Naive thymus-derived CD4-positive, alpha-beta T cell (primary cell): ENCODE results near the gene TMEM19. TPM values are rescaled to one million over a fixed set of nuclear protein-coding genes. Genes with fewer than 3 reads are reported as not detected.

Experiments
- ATAC-seq: fragments of 150-1000 bp; cut with Tn5 transposase; 2 replicates; pipeline ENCODE4 v1.10.0; 2021; ENCODE audit warnings: mild to moderate bottlenecking, moderate library complexity
- CTCF ChIA-PET: fragments of 350-600 bp; sonication (Branson Sonifier 250); formaldehyde crosslinking; loops from one replicate; lab custom pipeline; 2021; ENCODE audit warnings: antibody characterized with exemption; lab: Charles Lee
- POLR2A ChIA-PET: fragments of 350-600 bp; sonication (Branson Sonifier 250); formaldehyde crosslinking; loops from one replicate; lab custom pipeline; 2021; ENCODE audit warnings: antibody characterized with exemption, inconsistent platforms; lab: Charles Lee
- DNase-seq, 9 donors: peaks; one replicate each; pipeline versions ENCODE4 v3.0.0 to v3.0.0-alpha.2; 2020 to 2022; ENCODE audit warnings: mixed read lengths in 1 of 9
- H3K27ac ChIP-seq: one replicate; pipeline ENCODE4 v1.7.0; 2013; ENCODE audit warnings: mild to moderate bottlenecking, low read depth, low read length, moderate library complexity
- H3K27me3 ChIP-seq, 2 donors: one replicate each; pipeline ENCODE4 v1.7.0; 2013; ENCODE audit warnings: low read length in 2 of 2, mild to moderate bottlenecking in 2 of 2, moderate library complexity in 2 of 2; ENCODE audit not compliant: control insufficient read depth in 2 of 2, insufficient read depth in 2 of 2
- H3K36me3 ChIP-seq, 3 experiments: 1 replicate in 2 of 3; 2 replicates in 1 of 3; pipeline ENCODE4 v1.7.0; 2013; ENCODE audit warnings: low read length in 3 of 3, mild to moderate bottlenecking in 3 of 3, moderate library complexity in 1 of 3; ENCODE audit not compliant: insufficient read depth in 3 of 3, control insufficient read depth in 2 of 3
- H3K4me1 ChIP-seq, 2 donors: one replicate each; pipeline ENCODE4 v1.7.0; 2013; ENCODE audit warnings: low read length in 2 of 2, mild to moderate bottlenecking in 2 of 2, moderate library complexity in 1 of 2; ENCODE audit not compliant: control insufficient read depth in 2 of 2, insufficient read depth in 2 of 2
- H3K4me3 ChIP-seq: 2 replicates; pipeline ENCODE4 v1.7.0; 2013; ENCODE audit warnings: mild to moderate bottlenecking, low read length
- H3K9me3 ChIP-seq, 3 experiments: 1 replicate in 2 of 3; 2 replicates in 1 of 3; pipeline ENCODE4 v1.7.0; 2013; ENCODE audit warnings: low read length in 3 of 3; ENCODE audit not compliant: control insufficient read depth in 2 of 3
- H3K27ac Mint-ChIP-seq, 9 donors: one replicate each; pipeline ENCODE4 v1.8.0; 2020 to 2022; ENCODE audit warnings: mixed read lengths in 9 of 9, mild to moderate bottlenecking in 8 of 9, moderate library complexity in 5 of 9, inconsistent platforms in 2 of 9
- H3K27me3 Mint-ChIP-seq, 5 donors: one replicate each; pipeline ENCODE4 v1.8.0; 2021 to 2022; ENCODE audit warnings: mixed read lengths in 5 of 5, mild to moderate bottlenecking in 1 of 5
- H3K36me3 Mint-ChIP-seq, 5 donors: one replicate each; pipeline ENCODE4 v1.8.0; 2020 to 2022; ENCODE audit warnings: mixed read lengths in 5 of 5, mild to moderate bottlenecking in 3 of 5, inconsistent platforms in 1 of 5
- H3K4me1 Mint-ChIP-seq, 7 donors: one replicate each; pipeline ENCODE4 v1.8.0; 2020 to 2022; ENCODE audit warnings: mixed read lengths in 7 of 7, mild to moderate bottlenecking in 3 of 7, inconsistent platforms in 1 of 7
- H3K4me3 Mint-ChIP-seq, 10 donors: one replicate each; pipeline ENCODE4 v1.8.0; 2020 to 2022; ENCODE audit warnings: mild to moderate bottlenecking in 10 of 10, mixed read lengths in 10 of 10, moderate library complexity in 6 of 10, inconsistent platforms in 2 of 10
- H3K9me3 Mint-ChIP-seq, 11 donors: one replicate each; pipeline ENCODE4 v1.8.0; 2020 to 2022; ENCODE audit warnings: mixed read lengths in 11 of 11, mild to moderate bottlenecking in 4 of 11, inconsistent platforms in 1 of 11, moderate library complexity in 1 of 11
- intact Hi-C, 2 donors: fragments of 100-400 bp; cut with micrococcal nuclease; formaldehyde crosslinking; loops; one replicate each; pipeline ENCODE4 v1.15.1; 2023
- polyA plus RNA-seq, 2 donors: library from polyadenylated mRNA; unstranded; fragments of 300-500 nt; fragmentation: Illumina TruSeq; gene quantifications; one replicate each; pipeline ENCODE4 v1.2.3, GENCODE V29; 2021
- total RNA-seq, 6 experiments: library from RNA in 5 of 6; stranded (reverse) in 5 of 6; gene quantifications; 1 replicate in 5 of 6; 2 replicates in 1 of 6; pipeline ENCODE4 v1.2.3 and lab custom pipeline; 2021 to 2026

TMEM19 gene
- total and polyA plus RNA-seq, 7 experiments from 2014 or later: 13.9 to 43.0 (median 17.4) TPM

- H3K27ac Mint-ChIP-seq: no peak overlapping the region
- no peaks in the 10 kb centered on the region for H3K27me3 Mint-ChIP-seq
- POLR2A ChIA-PET: interaction anchor here (1.7 kb wide), 1 partner anchor 10 kb away, joined by 11 read pairs; no protein-coding TSS in a partner anchor
- Histone ChIP-seq H3K27ac (no peak overlapping the region), H3K27me3 (no peaks in the 10 kb centered on the region), H3K4me3 (no peak overlapping the region), H3K4me1 (peaks cover 31 to 35% of the 10 kb centered on the region in 2 donors), H3K36me3 (peaks cover 0 to 23% (median 16%) of the 10 kb centered on the region in 3 experiments), H3K9me3 (no peaks in the 10 kb centered on the region)
- H3K36me3 Mint-ChIP-seq: peaks cover 0 to 36% (median 19%) of the 10 kb centered on the region in 5 donors
- intact Hi-C loops: loop anchor here in 1 of 2 donors (5.0 kb wide), 1 partner anchor 34 kb away; the partner anchor contains the start of gene TMEM19
- no peak overlapping the region for H3K4me3 Mint-ChIP-seq
- DNase-seq (no peak), ATAC-seq (no peak)
- CTCF ChIA-PET: no interaction called here
- peaks cover 28 to 58% (median 39%) of the 10 kb centered on the region in 7 donors for H3K4me1 Mint-ChIP-seq
- no peaks in the 10 kb centered on the region for H3K9me3 Mint-ChIP-seq
Observed at GRCh38 chr12:71653137-71653536, 32.7 kb upstream of the TMEM19 start.

DNA sequence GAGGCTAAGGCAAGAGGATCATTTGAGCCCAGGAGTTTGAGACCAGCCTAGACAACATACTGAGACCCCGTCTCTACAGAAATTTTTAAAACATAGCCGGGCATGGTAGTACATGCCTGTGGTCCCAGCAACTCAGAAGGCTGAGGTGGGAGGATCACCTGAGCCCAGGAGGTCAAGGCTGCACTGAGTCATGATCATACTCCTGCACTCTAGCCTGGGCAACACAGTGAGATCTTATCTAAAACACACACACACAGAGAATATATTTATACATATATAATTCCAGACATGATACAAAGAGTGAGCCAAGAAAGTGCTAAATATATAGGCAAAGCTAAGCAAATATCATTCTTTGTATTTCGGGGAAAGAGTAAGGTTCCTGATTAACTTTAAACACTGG, 31.7 kb upstream of the TMEM19 start:
- H3K9me3 ChIP-seq: no peaks in the 10 kb centered on the region
- CTCF ChIA-PET: interaction anchor here (1.0 kb wide), 1 partner anchor 8 kb away, joined by 4 read pairs; no protein-coding TSS in a partner anchor
- peak overlapping the region in 2 of 9 donors; percentile 28 to 29 for H3K27ac Mint-ChIP-seq
- peaks cover 4 to 42% (median 27%) of the 10 kb centered on the region in 5 donors for H3K36me3 Mint-ChIP-seq
- H3K4me3 Mint-ChIP-seq: peak overlapping the region in 8 of 10 donors; percentile 33 to 86 (median 46)
- peaks cover 23 to 39% of the 10 kb centered on the region in 2 donors for H3K4me1 ChIP-seq
- H3K36me3 ChIP-seq: peaks cover 0 to 33% (median 19%) of the 10 kb centered on the region in 3 experiments
- H3K27me3 ChIP-seq: no peaks in the 10 kb centered on the region
- no peak overlapping the region for H3K4me3 ChIP-seq
- DNase-seq (no peak), ATAC-seq (no peak)
- no peaks in the 10 kb centered on the region for H3K27me3 Mint-ChIP-seq
- POLR2A ChIA-PET: interaction anchor here (1.7 kb wide), 1 partner anchor 9 kb away, joined by 11 read pairs; no protein-coding TSS in a partner anchor
- peaks cover 27 to 58% (median 43%) of the 10 kb centered on the region in 7 donors for H3K4me1 Mint-ChIP-seq
- intact Hi-C loops: loop anchor here in 1 of 2 donors (5.0 kb wide), 1 partner anchor 33 kb away; the partner anchor contains the start of gene TMEM19
- no peaks in the 10 kb centered on the region for H3K9me3 Mint-ChIP-seq
- no peak overlapping the region for H3K27ac ChIP-seq

DNA sequence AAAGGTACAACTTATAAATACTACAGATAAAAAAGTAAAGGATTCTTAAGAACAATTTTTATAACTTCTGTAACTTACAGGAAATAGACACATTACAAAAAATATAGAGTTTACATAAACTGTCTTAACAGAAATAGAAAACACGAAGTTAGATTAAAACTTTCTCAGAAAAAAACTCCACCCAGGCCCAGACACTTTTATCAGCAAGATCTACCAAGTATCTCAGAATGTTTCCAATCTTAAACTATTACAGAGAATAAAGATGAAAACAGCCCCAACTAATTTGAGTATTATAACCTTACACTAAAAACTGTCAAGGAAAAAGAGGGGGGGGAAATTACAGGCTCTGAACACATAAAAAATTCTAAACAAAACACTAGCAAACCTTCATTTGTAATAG, 30.4 kb upstream of the TMEM19 start:
- H3K9me3 Mint-ChIP-seq: no peaks in the 10 kb centered on the region
- H3K4me3 Mint-ChIP-seq: peak overlapping the region in 9 of 10 donors; percentile 22 to 86 (median 48)
- Histone ChIP-seq H3K36me3 (peaks cover 0 to 40% (median 13%) of the 10 kb centered on the region in 3 experiments), H3K9me3 (no peaks in the 10 kb centered on the region), H3K4me3 (no peak overlapping the region), H3K27me3 (no peaks in the 10 kb centered on the region), H3K27ac (no peak overlapping the region), H3K4me1 (peaks cover 20 to 39% of the 10 kb centered on the region in 2 donors)
- intact Hi-C loops: no loop called here
- peak overlapping the region in 7 of 9 donors; percentile 3 to 60 (median 9) for H3K27ac Mint-ChIP-seq
- peaks cover 5 to 36% (median 30%) of the 10 kb centered on the region in 5 donors for H3K36me3 Mint-ChIP-seq
- peaks cover 25 to 63% (median 47%) of the 10 kb centered on the region in 7 donors for H3K4me1 Mint-ChIP-seq
- no peaks in the 10 kb centered on the region for H3K27me3 Mint-ChIP-seq
- ChIA-PET CTCF (interaction anchor here (1.0 kb wide), 1 partner anchor 9 kb away, joined by 4 read pairs; no protein-coding TSS in a partner anchor), POLR2A (no interaction called here)
- DNase-seq: no peak
- ATAC-seq: no peak

- DNase-seq (no peak), ATAC-seq (no peak)
- H3K27ac ChIP-seq: no peak overlapping the region
- H3K4me3 ChIP-seq: no peak overlapping the region
- intact Hi-C loops: no loop called here
- no peaks in the 10 kb centered on the region for H3K9me3 Mint-ChIP-seq
- ChIA-PET CTCF (no interaction called here), POLR2A (no interaction called here)
- H3K4me1 Mint-ChIP-seq: peaks cover 25 to 65% (median 48%) of the 10 kb centered on the region in 7 donors
- peak overlapping the region in 7 of 9 donors; percentile 3 to 68 (median 9) for H3K27ac Mint-ChIP-seq
- peaks cover 0 to 40% (median 13%) of the 10 kb centered on the region in 3 experiments for H3K36me3 ChIP-seq
- H3K27me3 ChIP-seq: no peaks in the 10 kb centered on the region
- peaks cover 5 to 36% (median 27%) of the 10 kb centered on the region in 5 donors for H3K36me3 Mint-ChIP-seq
- peak overlapping the region in 8 of 10 donors; percentile 35 to 86 (median 54) for H3K4me3 Mint-ChIP-seq
- no peaks in the 10 kb centered on the region for H3K9me3 ChIP-seq
- peaks cover 20 to 39% of the 10 kb centered on the region in 2 donors for H3K4me1 ChIP-seq
- no peaks in the 10 kb centered on the region for H3K27me3 Mint-ChIP-seq
Observed at GRCh38 chr12:71655907-71656306, 30.0 kb upstream of the TMEM19 start.

- ChIA-PET POLR2A (interaction anchor here (1.5 kb wide), 1 partner anchor 30 kb away, joined by 4 read pairs; no protein-coding TSS in a partner anchor), CTCF (no interaction called here)
- no peak overlapping the region for H3K27ac ChIP-seq
- Mint-ChIP-seq H3K27ac (peak overlapping the region in 2 of 9 donors; percentile 11 to 47), H3K4me1 (peaks cover 27 to 68% (median 51%) of the 10 kb centered on the region in 7 donors), H3K36me3 (peaks cover 5 to 36% (median 27%) of the 10 kb centered on the region in 5 donors), H3K4me3 (peak overlapping the region in 6 of 10 donors; percentile 16 to 54 (median 43)), H3K27me3 (no peaks in the 10 kb centered on the region), H3K9me3 (no peaks in the 10 kb centered on the region)
- peaks cover 19 to 38% of the 10 kb centered on the region in 2 donors for H3K4me1 ChIP-seq
- H3K27me3 ChIP-seq: no peaks in the 10 kb centered on the region
- peaks cover 0 to 40% (median 8%) of the 10 kb centered on the region in 3 experiments for H3K36me3 ChIP-seq
- no peak for DNase-seq
- no peaks in the 10 kb centered on the region for H3K9me3 ChIP-seq
- intact Hi-C loops: no loop called here
- H3K4me3 ChIP-seq: no peak overlapping the region
- no peak for ATAC-seq
Observed at GRCh38 chr12:71656740-71657139, 29.1 kb upstream of the TMEM19 start.

DNA sequence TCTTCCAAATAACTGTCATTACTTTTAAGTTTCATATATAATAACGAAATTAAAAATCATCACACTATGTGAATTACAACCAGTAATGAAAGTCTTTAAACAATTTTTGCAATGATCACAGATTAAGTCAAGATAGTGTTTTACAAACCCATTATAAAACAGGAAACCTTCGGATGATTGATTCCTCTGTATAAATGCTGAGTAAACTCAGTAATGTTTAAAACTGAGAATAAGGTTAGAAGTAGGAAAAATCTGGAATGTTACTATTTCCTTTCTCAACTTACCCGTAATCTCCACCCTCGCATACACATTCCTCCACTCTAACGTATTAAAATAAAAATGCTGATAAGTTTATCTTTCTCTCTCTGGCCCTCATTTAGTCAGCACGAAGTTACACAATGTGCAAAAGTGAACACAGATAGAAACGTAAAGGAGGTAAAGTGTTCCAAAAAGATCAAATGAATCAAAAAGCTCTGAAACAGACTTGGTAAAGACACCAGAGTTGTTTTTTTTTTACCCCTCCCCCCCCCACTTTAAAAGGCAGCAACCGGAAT, 23.8 kb upstream of the TMEM19 start:
- intact Hi-C loops: loop anchor here (2.0 to 5.0 kb wide), 4 partner anchors 25 to 1295 kb away; partner anchors contain the start of gene KCNMB4 (in 1 of the 2)
- Histone ChIP-seq H3K4me3 (peak overlapping the region; percentile 76), H3K27ac (peak overlapping the region; percentile 97), H3K4me1 (peaks cover 25 to 31% of the 10 kb centered on the region in 2 donors), H3K27me3 (no peaks in the 10 kb centered on the region), H3K9me3 (no peaks in the 10 kb centered on the region), H3K36me3 (peaks cover 0 to 35% (median 5%) of the 10 kb centered on the region in 3 experiments)
- no peaks in the 10 kb centered on the region for H3K27me3 Mint-ChIP-seq
- no peak for DNase-seq
- H3K27ac Mint-ChIP-seq: peak overlapping the region; percentile 96 to 100 (median 99)
- peaks cover 27 to 69% (median 54%) of the 10 kb centered on the region in 7 donors for H3K4me1 Mint-ChIP-seq
- POLR2A ChIA-PET: interaction anchor here (0.9 to 8.1 kb wide), 9 partner anchors 9 to 1418 kb away, joined by 3 to 214 read pairs (median 11); partner anchors contain the start of genes RAB21 and TMEM19
- H3K36me3 Mint-ChIP-seq: peaks cover 5 to 28% (median 19%) of the 10 kb centered on the region in 5 donors
- ATAC-seq: no peak
- CTCF ChIA-PET: interaction anchor here (0.6 to 1.4 kb wide), 3 partner anchors 85 to 174 kb away, joined by 3 read pairs; no protein-coding TSS in a partner anchor
- peaks cover 0 to 2% (median 0%) of the 10 kb centered on the region in 11 donors for H3K9me3 Mint-ChIP-seq
- H3K4me3 Mint-ChIP-seq: peak overlapping the region; percentile 94 to 100 (median 99)
